IMR-90 (cell line): ENCODE data around the gene NKD1. TPM values are rescaled to one million over a fixed set of nuclear protein-coding genes. Genes with fewer than 3 reads are reported as not detected.

Experiments used
- ATAC-seq: fragments of 200-7000 bp; cut with Tn5 transposase; 2 replicates; pipeline ENCODE4 v1.9.1; 2020; ENCODE audit warnings: low read depth, mild to moderate bottlenecking, moderate library complexity
- BruUV-seq: library from RNA; stranded (reverse); fragments of 400-500 nt; replicated peaks from 2 replicates; lab custom pipeline; 2021; lab: Mats Ljungman, UMichigan
- CTCF ChIA-PET: fragments of 300-600 bp; formaldehyde crosslinking; extraction: SDS; loops from one replicate; lab custom pipeline; 2021; ENCODE audit warnings: antibody characterized with exemption; lab: Yijun Ruan, JAX
- POLR2A ChIA-PET: fragments of 300-600 bp; sonication (Branson Sonifier 250); formaldehyde crosslinking; loops from one replicate; lab custom pipeline; 2022; ENCODE audit warnings: antibody characterized with exemption; ENCODE audit not compliant: unreplicated experiment; lab: Charles Lee
- DNase-seq: peaks from one replicate; pipeline ENCODE4 v3.0.0; 2013
- H2AFZ ChIP-seq: replicated peaks from 2 replicates; pipeline ENCODE3; 2013; ENCODE audit warnings: low read length, mild to moderate bottlenecking; ENCODE audit not compliant: poor library complexity
- H2AK5ac ChIP-seq: 2 replicates; pipeline ENCODE4 v1.6.1; 2013; ENCODE audit warnings: low read depth, low read length, inconsistent platforms
- H2AK9ac ChIP-seq: replicated peaks from 2 replicates; pipeline ENCODE3; 2013; ENCODE audit warnings: mild to moderate bottlenecking, low read depth, low read length, moderate library complexity; ENCODE audit not compliant: poor library complexity
- H2BK120ac ChIP-seq: 2 replicates; pipeline ENCODE4 v1.6.1; 2013; ENCODE audit warnings: low read depth, low read length, inconsistent platforms
- H2BK15ac ChIP-seq: 3 replicates; pipeline ENCODE4 v1.6.1; 2013; ENCODE audit warnings: low read depth, low read length, inconsistent platforms
- H2BK20ac ChIP-seq: 2 replicates; pipeline ENCODE4 v1.6.1; 2013; ENCODE audit warnings: low read depth, mild to moderate bottlenecking, inconsistent platforms, low read length, moderate library complexity
- H2BK5ac ChIP-seq: 2 replicates; pipeline ENCODE4 v1.6.1; 2013; ENCODE audit warnings: mild to moderate bottlenecking, low read depth, low read length, inconsistent platforms; ENCODE audit not compliant: poor library complexity, severe bottlenecking
- H3K14ac ChIP-seq: replicated peaks from 2 replicates; pipeline ENCODE4 v1.6.1; 2013; ENCODE audit warnings: low read depth, low read length, inconsistent platforms
- H3K18ac ChIP-seq: 2 replicates; pipeline ENCODE4 v1.6.1; 2013; ENCODE audit warnings: low read depth, low read length, control low read depth
- H3K23ac ChIP-seq: 2 replicates; pipeline ENCODE4 v1.6.1; 2013; ENCODE audit warnings: low read depth, low read length, inconsistent platforms
- H3K27ac ChIP-seq: 2 replicates; pipeline ENCODE4 v1.5.1; 2013; ENCODE audit warnings: mild to moderate bottlenecking, control low read depth, low read length; ENCODE audit not compliant: insufficient read depth
- H3K27me3 ChIP-seq: 2 replicates; pipeline ENCODE4 v1.6.1; 2013; ENCODE audit warnings: low read length; ENCODE audit not compliant: control insufficient read depth, insufficient read depth
- H3K36me3 ChIP-seq: 2 replicates; pipeline ENCODE4 v1.6.1; 2013; ENCODE audit warnings: low read length, mixed read lengths; ENCODE audit not compliant: control insufficient read depth, insufficient read depth
- H3K4ac ChIP-seq: 2 replicates; pipeline ENCODE4 v1.6.1; 2013; ENCODE audit warnings: low read depth, low read length, inconsistent platforms
- H3K4me1 ChIP-seq: 2 replicates; pipeline ENCODE4 v1.6.1; 2013; ENCODE audit warnings: low read length, mixed read lengths; ENCODE audit not compliant: control insufficient read depth, insufficient read depth
- H3K4me2 ChIP-seq: 2 replicates; pipeline ENCODE4 v1.6.1; 2013; ENCODE audit warnings: low read depth, mild to moderate bottlenecking, control low read depth, low read length, moderate library complexity
- H3K4me3 ChIP-seq: 2 replicates; pipeline ENCODE4 v1.5.1; 2013; ENCODE audit warnings: low read depth, mild to moderate bottlenecking, control low read depth, low read length, moderate library complexity; ENCODE audit not compliant: insufficient read depth
- H3K56ac ChIP-seq: 2 replicates; pipeline ENCODE4 v1.6.1; 2013; ENCODE audit warnings: low read length, inconsistent platforms; ENCODE audit not compliant: insufficient read depth; ENCODE audit errors: extremely low read depth
- H3K79me1 ChIP-seq, 2 experiments: 2 replicates each; pipeline ENCODE4 v1.6.1; 2013; ENCODE audit warnings: low read length in 2 of 2, inconsistent platforms in 1 of 2, low read depth in 1 of 2
- H3K9ac ChIP-seq: 2 replicates; pipeline ENCODE4 v1.6.1; 2013; ENCODE audit warnings: low read depth, low read length, control low read depth
- H3K9me1 ChIP-seq: 2 replicates; pipeline ENCODE4 v1.6.1; 2013; ENCODE audit warnings: low read length, inconsistent platforms; ENCODE audit not compliant: insufficient read depth
- H3K9me3 ChIP-seq: 2 replicates; pipeline ENCODE4 v1.6.1; 2013; ENCODE audit warnings: low read length; ENCODE audit not compliant: control insufficient read depth, insufficient read depth
- H4K20me1 ChIP-seq: 2 replicates; pipeline ENCODE4 v1.6.1; 2013; ENCODE audit warnings: low read length, inconsistent platforms; ENCODE audit not compliant: insufficient read depth
- H4K5ac ChIP-seq: 2 replicates; pipeline ENCODE4 v1.6.1; 2013; ENCODE audit warnings: mild to moderate bottlenecking, low read depth, low read length, control low read depth
- H4K8ac ChIP-seq, 2 experiments: 2 replicates each; pipeline ENCODE4 v1.6.1; 2013; ENCODE audit warnings: low read depth in 2 of 2, low read length in 2 of 2, control low read depth in 1 of 2, inconsistent platforms in 1 of 2
- H4K91ac ChIP-seq: 2 replicates; pipeline ENCODE4 v1.6.1; 2013; ENCODE audit warnings: low read depth, low read length, inconsistent platforms; ENCODE audit not compliant: insufficient read depth
- CEBPB ChIP-seq: IDR thresholded peaks from 2 replicates; pipeline ENCODE4 v1.6.1; 2012; ENCODE audit warnings: low read depth, low read length, improper control_type of control experiment
- NFE2L2 ChIP-seq: fragments of 150-350 bp; IDR thresholded peaks from 2 replicates; pipeline ENCODE4 v1.6.1; 2016; ENCODE audit warnings: low read depth, mild to moderate bottlenecking, low read length
- RFX5 ChIP-seq: IDR thresholded peaks from 2 replicates; pipeline ENCODE4 v1.8.0; 2012; ENCODE audit warnings: low read depth, mild to moderate bottlenecking, low read length, moderate library complexity
- WGBS, 2 experiments: methylation state at CpG; one replicate each; pipeline versions ENCODE4 v1.1.5 to v1.1.7; 2013; ENCODE audit warnings: missing lambda C conversion rate in 2 of 2; ENCODE audit not compliant: insufficient read length in 1 of 2; ENCODE audit errors: extremely low coverage in 2 of 2; 5-methylcytosine and 5-hydroxymethylcytosine counted together
- dilution Hi-C: fragments of 300-500 bp; cut with HindIII; formaldehyde crosslinking; loops from one replicate; pipeline ENCODE4 v1.14.3; 2018; ENCODE audit warnings: low sequenced_read_pairs; ENCODE audit not compliant: unreplicated experiment
- in situ Hi-C: fragments of 300-500 bp; cut with MboI; formaldehyde crosslinking; loops from 3 replicates; pipeline ENCODE4 v1.14.3; 2019; ENCODE audit warnings: low sequenced_read_pairs, inconsistent platforms, mixed read lengths
- intact Hi-C: fragments of 100-400 bp; cut with micrococcal nuclease; formaldehyde crosslinking; loops from 2 replicates; pipeline ENCODE4 v1.10.0; 2022
- polyA plus RNA-seq, 3 experiments: library from polyadenylated mRNA; depleted of rRNA; stranded (reverse); fragments of >200 nt; gene quantifications; 2 replicates each; pipeline ENCODE4 v1.2.3, GENCODE V29; 2012; ENCODE audit warnings: low replicate concordance in 1 of 3
- total RNA-seq: library from RNA; depleted of rRNA; stranded (reverse); fragments of >200 nt; gene quantifications from 2 replicates; pipeline ENCODE4 v1.2.3, GENCODE V29; 2012

The NKD1 gene
- total and polyA plus RNA-seq, 2 of the 4 experiments (the other 2 are of a cell fraction), result not detected

- TF ChIP-seq CEBPB, result no peak
Measured at GRCh38 chr16:50692999-50693781, 145.0 kb downstream of the NKD1 start, which contains the start of gene NOD2 (continued).

- H3K18ac ChIP-seq, result no peak overlapping the region
- TF ChIP-seq NFE2L2 (no peak), CEBPB (no peak), RFX5 (no peak)
- H2AK9ac ChIP-seq, result no peak overlapping the region
- no peak overlapping the region for H2AK5ac ChIP-seq
- no peak overlapping the region for H3K14ac ChIP-seq
- H4K5ac ChIP-seq, result no peak overlapping the region
- CTCF ChIA-PET, result interaction anchor here (0.7 kb wide), 1 partner anchor 17 kb away, joined by 5 read pairs; no protein-coding TSS in a partner anchor
- no peak overlapping the region for H2AFZ ChIP-seq
- H2BK15ac ChIP-seq, result no peak overlapping the region
- H3K36me3 ChIP-seq, result no peaks in the 10 kb centered on the region
- H3K9ac ChIP-seq, result no peak overlapping the region
- ATAC-seq, result no peak
- H4K91ac ChIP-seq, result no peak overlapping the region
- H3K27ac ChIP-seq, result no peak overlapping the region
- peaks cover 18% of the 10 kb centered on the region; the same call in 1 of the 2 replicates for H3K27me3 ChIP-seq
- no peak overlapping the region for H3K23ac ChIP-seq
- WGBS, 2 experiments, result no CpG with 5 or more reads among the region's 2 CpGs
- H3K9me3 ChIP-seq, result no peaks in the 10 kb centered on the region
- POLR2A ChIA-PET, result no interaction called here
- in situ Hi-C loops (no loop called here), intact Hi-C loops (no loop called here), dilution Hi-C loops (no loop called here)
- no peaks in the 10 kb centered on the region for H4K20me1 ChIP-seq
- H2BK120ac ChIP-seq, result no peak overlapping the region
- no peak overlapping the region for H4K8ac ChIP-seq
- no TSS peak for BruUV-seq
- H3K79me1 ChIP-seq, result no peaks in the 10 kb centered on the region
- H2BK5ac ChIP-seq, result no peak overlapping the region
- 0 out of 2 replicates have a peak, but pooled peaks cover 4% of the 10 kb centered on the region for H3K9me1 ChIP-seq
- DNase-seq, result no peak
- no peak overlapping the region for H2BK20ac ChIP-seq
- H3K56ac ChIP-seq, result no peak overlapping the region
- no peaks in the 10 kb centered on the region for H3K4me1 ChIP-seq
- H3K4me2 ChIP-seq, result no peak overlapping the region
- no peak overlapping the region for H3K4me3 ChIP-seq
- no peak overlapping the region for H3K4ac ChIP-seq
Measured at GRCh38 chr16:50694206-50694605, 146.0 kb downstream of the NKD1 start.
